Measurements from ENCODE around the gene SMTNL1. TPM values are rescaled to one million over a fixed set of nuclear protein-coding genes. Genes with fewer than 3 reads are reported as not detected.

SMTNL1 gene
- total RNA-seq: not detected in 2 replicates

DNA sequence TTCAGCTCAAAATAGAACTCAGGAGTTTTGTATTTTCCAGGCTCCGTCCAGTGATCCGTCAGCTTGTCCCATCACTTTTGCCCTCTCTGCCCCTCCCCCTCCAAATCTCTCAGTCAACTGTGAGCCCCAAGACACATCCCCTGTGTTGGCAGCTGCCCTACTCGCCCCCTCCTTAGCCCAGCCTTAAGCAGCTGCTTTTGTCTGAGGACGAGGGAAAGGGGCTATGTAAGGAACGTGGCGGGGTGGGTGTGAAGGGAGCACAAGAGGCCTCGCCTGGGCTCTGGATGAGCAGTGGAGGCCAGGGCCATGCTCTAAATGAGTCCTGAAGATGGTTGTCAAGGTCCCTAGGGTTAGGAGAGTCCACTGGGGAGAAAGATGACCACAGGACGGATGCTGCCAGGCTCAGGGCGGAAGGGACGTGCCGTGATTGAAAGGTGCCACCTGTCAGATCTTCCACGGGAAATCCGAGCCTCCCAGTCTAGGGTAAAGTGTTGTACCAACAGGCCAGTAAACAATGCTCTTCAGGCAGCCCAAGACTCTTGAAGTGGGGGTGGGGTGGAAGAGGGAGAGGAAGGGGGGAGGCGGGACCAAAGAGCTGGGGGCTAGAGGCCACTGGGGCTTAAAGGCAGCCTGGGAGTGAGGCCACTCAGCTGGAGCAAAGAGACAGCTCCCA is at the start of gene SMTNL1:
TSS of gene SMTNL1 (plus strand) at position 649 of the 673 bp plus-strand sequence. CDS start 5,048 bp downstream, outside the sequence.
- no peak for DNase-seq

- DNase-seq: no peak
Measured at GRCh38 chr11:57487920-57488659, 49.3 kb upstream of the SMTNL1 start.

DNA sequence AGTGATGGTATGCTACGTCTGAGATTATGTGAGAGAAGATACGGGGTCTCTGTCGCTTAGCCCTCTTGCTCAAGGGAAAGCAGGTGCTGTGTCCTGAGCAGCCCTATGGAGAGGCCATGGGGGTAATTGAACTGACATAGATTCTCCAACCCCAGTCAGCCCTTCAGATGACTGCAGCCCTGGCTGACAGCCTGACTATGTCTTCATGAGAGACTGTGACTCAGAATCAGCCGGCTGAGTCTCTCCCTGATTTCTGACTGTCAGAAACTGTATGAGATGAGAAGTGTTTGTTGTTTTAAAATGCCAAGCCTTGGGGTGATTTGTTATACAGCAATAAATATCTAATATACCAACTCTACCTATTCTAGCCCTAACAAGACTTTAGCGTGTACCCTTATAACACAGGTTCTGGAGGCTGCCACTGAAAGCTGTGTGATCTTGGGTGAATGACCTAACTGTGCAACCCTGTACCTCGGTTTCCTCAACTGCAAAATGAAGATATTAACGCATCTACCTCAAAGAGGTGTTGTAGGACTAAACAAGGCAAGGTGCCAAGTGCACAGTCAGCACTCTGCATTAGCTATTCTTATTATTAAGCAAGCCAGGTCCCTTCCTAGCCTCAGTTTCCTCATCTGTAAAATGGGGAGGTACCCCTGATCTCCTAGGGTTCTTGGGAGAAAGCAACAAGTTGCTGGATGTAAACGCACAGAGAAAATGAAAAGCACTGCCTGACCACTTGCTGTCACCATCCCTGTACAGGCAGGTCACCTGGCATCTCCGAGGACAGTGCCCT is 46.7 kb upstream of the SMTNL1 start:
- DNase-seq: no peak

DNA sequence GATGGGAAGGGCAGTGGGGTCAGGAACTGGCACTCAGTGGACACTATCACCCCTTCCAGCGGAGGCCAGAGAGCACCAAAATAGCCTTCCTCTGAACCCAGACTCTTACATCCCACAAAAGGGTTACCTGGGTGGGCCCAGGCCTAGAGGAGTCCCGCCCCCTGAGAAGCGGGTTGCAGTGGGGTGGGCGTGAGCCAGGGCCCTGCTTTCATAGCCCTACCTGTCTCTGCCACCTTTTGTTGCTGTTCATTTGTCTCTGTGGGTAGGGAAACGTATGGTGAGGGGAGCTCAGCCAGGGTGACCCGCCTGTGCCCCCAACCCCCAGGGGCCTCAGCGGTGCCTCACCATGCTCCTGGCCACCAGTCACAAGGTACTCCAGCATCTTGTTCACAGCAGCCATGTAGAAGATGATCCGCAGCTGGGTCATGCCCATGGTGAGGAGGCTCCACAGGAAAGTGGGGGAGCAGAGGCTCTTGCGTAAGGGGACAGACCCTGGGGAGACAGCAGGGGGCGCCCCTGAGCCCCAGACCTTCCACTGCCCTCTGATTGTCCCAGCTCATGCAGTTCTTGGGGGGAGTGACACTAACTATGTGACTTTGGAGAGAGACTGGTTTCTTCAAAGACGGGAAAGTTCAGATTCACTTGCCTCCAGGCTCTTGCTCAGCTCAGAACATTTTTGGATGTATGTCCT is 45.9 kb upstream of the SMTNL1 start:
- DNase-seq: peak; percentile 68

GRCh38 chr11:57493507-57494503 is 43.6 kb upstream of the SMTNL1 start:
- peak; percentile 67 for DNase-seq

- no peak for DNase-seq
Measured at GRCh38 chr11:57496109-57496820, 41.1 kb upstream of the SMTNL1 start.

DNA sequence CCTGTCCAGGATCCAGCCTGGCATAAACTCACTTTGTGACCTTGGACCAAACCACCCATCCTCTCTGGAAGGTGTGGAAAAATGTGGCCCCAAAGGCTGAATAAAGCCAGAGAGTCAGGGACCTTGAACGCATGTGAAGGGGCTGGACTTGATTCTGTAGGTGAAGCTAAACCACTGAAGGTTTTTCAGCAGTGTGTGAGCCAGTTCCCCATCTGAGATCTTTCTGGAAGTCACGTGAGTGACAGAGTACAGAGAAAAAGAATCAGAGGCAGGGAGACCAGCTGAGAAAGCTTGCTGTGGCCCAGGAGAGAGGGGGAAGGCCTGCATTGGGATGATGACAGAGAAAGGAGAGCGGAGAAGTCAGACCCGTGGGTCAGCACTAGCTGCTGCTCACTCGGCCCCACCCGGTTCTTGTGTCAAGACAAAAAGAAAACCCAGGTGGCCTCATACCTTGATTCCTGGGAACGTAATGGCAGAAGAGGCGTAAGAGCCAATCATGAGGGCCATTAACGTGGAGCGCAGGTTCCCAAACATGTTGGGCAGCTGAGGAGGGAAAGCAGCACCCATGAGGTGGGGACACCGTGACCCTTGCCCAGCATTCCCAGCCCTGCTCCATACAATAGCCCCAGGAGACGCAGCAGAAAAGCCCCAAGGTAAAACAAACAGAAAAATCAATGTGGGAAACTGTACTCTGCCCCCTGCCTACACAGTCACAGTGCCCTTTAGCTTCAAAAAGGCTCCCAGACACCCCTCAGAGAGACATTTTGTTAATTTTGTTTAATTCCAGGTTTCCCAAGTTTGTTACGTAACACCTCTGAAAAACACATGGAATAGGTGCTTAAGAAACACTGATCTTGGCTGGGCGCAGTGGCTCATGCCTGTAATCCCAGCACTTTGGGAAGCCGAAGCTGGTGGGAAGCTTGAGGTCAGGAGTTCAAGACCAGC is 39.8 kb upstream of the SMTNL1 start:
- no peak for DNase-seq

DNA sequence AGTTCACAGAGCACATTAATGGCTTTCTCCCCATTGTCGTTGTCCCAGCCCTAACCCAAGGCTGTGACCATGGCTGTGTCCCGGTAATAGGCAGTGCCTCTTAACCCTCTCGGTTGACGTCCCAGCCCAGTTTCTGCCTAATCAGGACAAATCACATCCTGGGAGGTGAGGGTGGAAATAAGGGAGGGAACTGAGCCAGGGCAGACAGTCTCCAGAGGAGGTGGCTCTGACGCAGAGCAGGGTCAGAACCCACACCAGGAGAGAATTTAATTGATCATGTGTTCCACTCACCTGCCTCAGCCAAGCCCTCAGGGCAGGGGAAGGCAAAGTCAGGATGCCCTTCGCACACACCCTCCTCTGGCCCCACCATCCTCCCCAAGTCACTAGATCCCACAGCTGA is 38.9 kb upstream of the SMTNL1 start:
- DNase-seq: no peak

DNA sequence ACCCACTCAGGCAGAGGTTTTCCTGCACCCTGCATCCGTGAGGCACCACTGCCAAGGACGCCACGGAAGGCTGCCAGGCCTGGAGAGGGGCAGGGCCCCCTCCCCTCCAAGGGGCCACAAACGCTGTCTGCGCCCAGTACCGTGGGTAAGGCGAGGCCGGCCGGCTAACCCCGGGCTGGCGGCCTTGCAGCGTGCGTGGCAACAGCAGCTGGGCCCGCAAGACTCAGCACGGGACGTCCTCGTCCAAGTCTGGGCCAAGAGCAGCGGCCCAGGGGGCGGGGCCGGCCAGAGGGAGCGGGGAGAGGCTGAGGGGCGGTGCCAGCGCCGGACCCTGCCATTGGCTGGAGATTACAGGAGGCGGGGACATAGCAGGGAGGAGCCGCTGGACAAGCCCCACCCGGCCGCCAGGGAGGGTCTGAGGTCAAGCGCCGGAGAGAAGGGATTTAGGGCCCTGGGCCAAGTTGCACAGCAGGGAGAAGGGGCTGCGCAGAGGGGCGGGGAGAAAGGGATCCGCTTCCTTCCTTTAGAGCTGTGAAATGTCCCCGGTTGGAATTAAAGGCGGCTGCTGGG is 37.9 kb upstream of the SMTNL1 start:
- DNase-seq: peak; percentile 92

DNA sequence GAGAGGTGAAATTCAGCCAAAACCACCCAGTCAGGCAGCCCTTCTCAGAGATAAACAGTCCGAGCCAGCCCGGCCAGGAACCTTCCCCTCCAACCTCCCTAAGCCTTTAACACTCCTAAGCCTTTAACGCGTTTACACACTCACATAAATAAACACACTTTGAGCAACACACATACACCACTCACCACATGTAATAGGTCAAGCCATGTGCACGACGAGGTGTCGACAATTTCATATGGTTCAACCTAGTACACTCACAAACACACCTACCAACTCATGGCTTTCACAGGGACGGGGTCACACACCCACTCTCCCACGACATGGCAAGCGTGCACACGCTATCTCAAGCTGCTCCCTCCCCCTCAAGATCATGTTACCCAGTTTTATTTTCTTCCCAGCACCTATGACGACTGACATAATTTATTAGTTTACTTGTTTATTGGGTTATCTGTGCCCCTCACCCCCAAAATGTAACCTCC is 37.4 kb upstream of the SMTNL1 start:
- peak; percentile 20 for DNase-seq

DNA sequence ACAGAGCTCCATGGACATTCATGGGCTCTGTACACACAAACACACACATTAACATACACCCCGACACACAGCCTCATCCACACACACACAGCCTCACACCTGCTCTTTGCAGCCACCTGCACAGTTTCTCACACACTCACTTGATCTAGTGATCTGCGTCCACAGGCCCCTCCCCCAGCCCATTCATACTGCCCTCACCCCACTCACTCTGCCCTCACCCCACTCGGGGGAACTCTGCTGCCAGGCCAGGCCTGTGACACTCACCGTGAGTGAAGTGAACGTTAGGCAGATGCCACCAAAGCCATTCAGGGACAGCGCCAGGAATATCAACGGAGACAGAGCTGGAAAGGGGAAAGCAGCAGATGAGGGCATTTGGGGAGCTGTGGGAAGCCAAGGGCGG is 36.9 kb upstream of the SMTNL1 start:
- no peak for DNase-seq

- no peak for DNase-seq
Measured at GRCh38 chr11:57500926-57501325, 36.5 kb upstream of the SMTNL1 start.

DNA sequence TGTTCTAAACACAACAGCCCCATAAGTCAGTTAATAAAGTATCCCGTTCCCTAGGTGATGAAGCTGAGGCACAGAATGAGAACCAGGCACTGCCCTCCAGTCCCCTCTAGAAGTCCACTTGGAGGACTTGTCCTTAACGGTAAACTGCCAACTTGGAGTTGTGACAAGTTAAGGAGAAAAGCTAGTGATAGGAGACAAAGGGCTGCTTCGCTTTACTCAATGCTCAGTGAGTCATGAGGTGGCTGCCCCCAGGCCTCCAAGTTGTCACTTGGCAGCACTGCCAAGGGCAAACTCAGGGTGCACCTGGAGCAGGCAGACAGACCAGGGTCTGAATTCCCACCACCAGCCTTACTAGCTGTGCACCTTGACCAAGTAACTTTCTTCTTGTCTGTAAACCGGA is 35.4 kb upstream of the SMTNL1 start:
- DNase-seq: no peak

- no peak for DNase-seq
Measured at GRCh38 chr11:57502376-57502775, 35.0 kb upstream of the SMTNL1 start.

GRCh38 chr11:57502870-57503269 is 34.5 kb upstream of the SMTNL1 start:
- DNase-seq: no peak

DNA sequence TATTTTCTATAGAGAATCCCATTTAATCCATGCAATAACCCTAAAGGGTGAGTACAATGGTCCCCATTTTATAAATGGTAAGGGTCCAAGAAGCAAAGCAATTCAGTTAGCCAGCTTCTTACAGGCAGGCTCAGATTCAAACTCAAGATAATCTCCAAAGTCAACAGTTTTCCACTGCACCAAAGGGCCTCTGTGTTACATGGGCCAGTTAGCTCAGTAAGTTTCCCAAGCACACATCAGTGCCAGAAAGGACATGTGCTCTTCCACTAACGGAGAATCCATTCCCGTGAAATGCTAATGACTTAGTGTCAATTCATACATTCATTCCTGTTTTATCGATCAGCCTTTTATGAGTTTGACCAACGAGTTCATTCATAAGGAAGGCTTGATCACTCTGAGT is 32.9 kb upstream of the SMTNL1 start:
- no peak for DNase-seq

DNA sequence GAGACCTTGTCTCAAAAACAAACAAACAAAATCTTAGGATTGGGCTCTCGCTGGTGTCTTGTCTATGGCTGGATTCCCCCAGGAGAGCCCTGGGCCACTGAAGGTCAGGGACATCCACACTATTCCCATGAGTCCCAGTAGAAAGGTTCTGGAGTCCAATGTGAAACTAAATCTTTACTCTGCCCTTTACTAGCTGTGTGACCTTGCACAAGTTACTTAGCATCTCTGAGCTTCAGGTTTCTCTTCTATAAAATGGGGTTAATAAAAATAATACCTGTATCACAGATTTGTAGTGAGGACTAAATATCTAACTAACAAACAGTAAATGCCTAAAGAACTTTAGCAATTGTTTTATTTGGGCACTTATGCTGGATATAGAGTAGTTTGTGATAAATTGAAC is 30.9 kb upstream of the SMTNL1 start:
- DNase-seq: no peak

DNA sequence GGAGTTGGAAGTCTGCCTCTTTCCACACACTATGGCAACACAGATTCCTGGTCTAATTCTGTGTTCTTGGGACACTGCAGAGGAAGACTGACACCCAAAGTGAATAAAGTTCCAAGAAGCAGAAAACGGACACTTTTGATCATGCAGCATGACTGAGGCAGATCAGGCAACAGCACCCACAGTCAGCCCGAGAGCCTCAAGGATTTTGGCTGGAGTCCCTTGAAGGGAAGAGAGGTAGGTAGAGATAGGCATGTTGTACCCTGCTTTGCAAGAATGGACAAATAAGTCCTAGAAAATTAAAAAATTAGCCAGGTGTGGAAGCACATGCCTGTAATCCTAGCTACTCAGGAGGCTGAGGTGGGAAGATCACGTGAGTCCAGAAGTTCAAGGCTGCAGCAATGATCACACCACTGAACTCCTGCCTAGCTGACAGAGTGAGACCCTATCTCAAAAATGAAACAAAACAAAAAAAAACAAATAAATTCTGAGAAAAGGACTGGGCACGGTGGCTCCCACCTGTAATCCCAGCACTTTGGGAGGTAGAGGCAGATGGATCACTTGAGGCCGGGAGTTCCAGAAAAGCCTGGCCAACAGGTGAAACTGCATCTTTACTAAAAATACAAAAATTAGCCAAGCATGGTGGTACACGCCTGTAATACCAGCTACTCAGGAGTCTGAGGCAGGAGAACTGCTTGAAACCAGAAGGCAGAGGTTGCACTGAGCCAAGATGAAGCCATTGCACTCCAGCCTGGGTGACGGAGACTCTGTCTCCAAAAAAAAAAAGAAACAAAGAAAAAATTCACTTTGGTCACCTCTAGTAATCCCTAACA is 28.8 kb upstream of the SMTNL1 start:
- no peak for DNase-seq
